GM12878 (cell line): Measurements from ENCODE around the gene CHIT1. TPM values are rescaled to one million over a fixed set of nuclear protein-coding genes. Genes with fewer than 3 reads are reported as not detected.
A peak's percentile ranks its signal among the peaks of the same experiment; 100 is the strongest.

Experiments used
- ATAC-seq: fragments of 200-7000 bp; cut with Tn5 transposase; 3 replicates; pipeline ENCODE4 v1.9.1; 2020; ENCODE audit warnings: mild to moderate bottlenecking, moderate library complexity
- BruUV-seq: library from RNA; stranded (reverse); fragments of 400-500 nt; replicated peaks from 2 replicates; lab custom pipeline; 2021; lab: Mats Ljungman, UMichigan
- CTCF ChIA-PET: fragments of 300-600 bp; sonication (Branson Sonifier 250); formaldehyde crosslinking; extraction: SDS; loops from one replicate; lab custom pipeline; 2021; ENCODE audit warnings: inconsistent platforms; lab: Yijun Ruan, JAX
- POLR2A ChIA-PET: fragments of 350-600 bp; formaldehyde crosslinking; extraction: SDS; loops from one replicate; lab custom pipeline; 2021; ENCODE audit warnings: inconsistent platforms; lab: Charles Lee
- RAD21 ChIA-PET: fragments of 300-600 bp; sonication (Branson Sonifier 250); formaldehyde crosslinking; loops from one replicate; lab custom pipeline; 2023; ENCODE audit warnings: antibody characterized with exemption; ENCODE audit not compliant: unreplicated experiment; lab: Charles Lee
- SMC1A ChIA-PET: fragments of 300-600 bp; sonication (Branson Sonifier 250); formaldehyde crosslinking; loops from one replicate; lab custom pipeline; 2023; ENCODE audit not compliant: unreplicated experiment, uncharacterized antibody; lab: Charles Lee
- DNase-seq: peaks from one replicate; pipeline ENCODE4 v3.0.0-alpha.2; 2011; ENCODE audit warnings: low read depth, low spot score
- FAIRE-seq: peaks from 3 replicates; lab custom pipeline; 2011; peaks lifted over from hg19 to GRCh38; lab: Jason Lieb, UNC
- H2AFZ ChIP-seq: 2 replicates; pipeline ENCODE4 v1.6.0; 2011; ENCODE audit warnings: low read depth, low read length, control low read depth; ENCODE audit not compliant: control insufficient read depth
- H3K27ac ChIP-seq: 2 replicates; pipeline ENCODE4 v1.5.1; 2011; ENCODE audit warnings: control low read depth; ENCODE audit not compliant: control insufficient read depth, insufficient read depth
- H3K27me3 ChIP-seq, 2 experiments: replicated peaks in 1 of 2; 2 replicates each; pipeline versions ENCODE4 v1.6.0 to v1.6.1; 2011; ENCODE audit warnings: low read length in 1 of 2; ENCODE audit not compliant: control insufficient read depth in 2 of 2, insufficient read depth in 2 of 2
- H3K36me3 ChIP-seq, 2 experiments: 2 replicates each; pipeline ENCODE4 v1.5.1; 2011; ENCODE audit warnings: low read length in 1 of 2; ENCODE audit not compliant: control insufficient read depth in 2 of 2, insufficient read depth in 2 of 2
- H3K4me1 ChIP-seq: 2 replicates; pipeline ENCODE4 v1.6.1; 2011; ENCODE audit warnings: mild to moderate bottlenecking, low read length, moderate library complexity, mixed read lengths; ENCODE audit not compliant: control insufficient read depth, insufficient read depth
- H3K4me2 ChIP-seq: 2 replicates; pipeline ENCODE4 v1.6.0; 2011; ENCODE audit warnings: control low read depth; ENCODE audit not compliant: control insufficient read depth, insufficient read depth
- H3K4me3 ChIP-seq: fragments of 200-600 bp; sonication (generic); 2 replicates; pipeline ENCODE4 v1.5.1; 2016
- H3K79me2 ChIP-seq: 2 replicates; pipeline ENCODE4 v1.6.0; 2011; ENCODE audit warnings: low read length; ENCODE audit not compliant: control insufficient read depth, insufficient read depth
- H3K9ac ChIP-seq: 2 replicates; pipeline ENCODE4 v1.8.0; 2011; ENCODE audit warnings: low read length, control low read depth, mixed read lengths; ENCODE audit not compliant: control insufficient read depth, insufficient read depth
- H3K9me3 ChIP-seq: replicated peaks from 3 replicates; pipeline ENCODE4 v1.5.1; 2011; ENCODE audit warnings: mild to moderate bottlenecking, low read length; ENCODE audit not compliant: control insufficient read depth, insufficient read depth
- H4K20me1 ChIP-seq: 2 replicates; pipeline ENCODE4 v1.6.0; 2011; ENCODE audit not compliant: control insufficient read depth, insufficient read depth
- ASH2L ChIP-seq: fragments of 300-600, 200-600 bp; sonication (generic); IDR thresholded peaks from 2 replicates; pipeline ENCODE4 v1.6.1; 2017; ENCODE audit warnings: low read depth, mild to moderate bottlenecking, borderline replicate concordance
- CTCF ChIP-seq, 3 experiments: IDR thresholded peaks in 2 of 3; conservative IDR thresholded peaks in 1 of 3; 2 replicates each; pipeline ENCODE4 v1.5.1; 2011; ENCODE audit warnings: low read depth in 3 of 3, low read length in 3 of 3, mild to moderate bottlenecking in 3 of 3, control low read depth in 2 of 3, moderate library complexity in 2 of 3, inconsistent platforms in 1 of 3, mixed read lengths in 1 of 3; ENCODE audit not compliant: control insufficient read depth in 2 of 3, insufficient read depth in 1 of 3; ENCODE audit errors: extremely low read depth in 1 of 3
- HDGF ChIP-seq: fragments of 450-650 bp; IDR thresholded peaks from 2 replicates; pipeline ENCODE4 v1.6.1; 2016; ENCODE audit warnings: antibody characterized with exemption
- LARP7 ChIP-seq: fragments of 450-650 bp; IDR thresholded peaks from 2 replicates; pipeline ENCODE4 v1.6.1; 2017; ENCODE audit warnings: mild to moderate bottlenecking
- NRF1 ChIP-seq: conservative IDR thresholded peaks from 2 replicates; pipeline ENCODE4 v1.6.1; 2011; ENCODE audit warnings: mild to moderate bottlenecking, low read depth, low read length, improper control_type of control experiment
- RAD21 ChIP-seq: IDR thresholded peaks from 2 replicates; pipeline ENCODE4 v1.6.1; 2011; ENCODE audit warnings: mild to moderate bottlenecking, low read depth, low read length, moderate library complexity; ENCODE audit not compliant: insufficient read depth
- SMARCA5 ChIP-seq: fragments of 450-650 bp; IDR thresholded peaks from 2 replicates; pipeline ENCODE4 v1.6.1; 2017; ENCODE audit warnings: mild to moderate bottlenecking
- SMC3 ChIP-seq: IDR thresholded peaks from 2 replicates; pipeline ENCODE4 v1.6.1; 2011; ENCODE audit warnings: low read length, improper control_type of control experiment, borderline replicate concordance
- TAF1 ChIP-seq: IDR thresholded peaks from 2 replicates; pipeline ENCODE4 v1.6.1; 2011; ENCODE audit warnings: mild to moderate bottlenecking, low read depth, low read length, borderline replicate concordance
- YY1 ChIP-seq: IDR thresholded peaks from 2 replicates; pipeline ENCODE4 v1.6.1; 2011; ENCODE audit warnings: low read depth, mild to moderate bottlenecking, low read length
- WGBS: methylation state at CpG from one replicate; pipeline ENCODE4 v1.1.6; 2016; ENCODE audit warnings: low lambda C conversion rate; ENCODE audit not compliant: insufficient replicate concordance, insufficient coverage; ENCODE audit errors: missing lambda C conversion rate; 5-methylcytosine and 5-hydroxymethylcytosine counted together
- in situ Hi-C: fragments of 300-500 bp; cut with MboI; formaldehyde crosslinking; loops from 9 replicates; pipeline ENCODE4 v1.14.3; 2018; ENCODE audit warnings: mixed read lengths
- intact Hi-C: fragments of 100-400 bp; cut with micrococcal nuclease; formaldehyde crosslinking; loops from one replicate; pipeline ENCODE4 v1.14.2; 2022; ENCODE audit not compliant: unreplicated experiment
- polyA plus RNA-seq, 11 experiments: library from polyadenylated mRNA; depleted of rRNA in 4 of 11; unstranded in 6 of 11; stranded (reverse) in 5 of 11; fragments of >200 nt; fragmentation: Nextera tagmentation in 4 of 11; fragmentation: Illumina TruSeq in 1 of 11; extraction: Ambion mirVana in 4 of 11; extraction: Trizol in 1 of 11; gene quantifications; 1 replicate in 1 of 11; 2 replicates in 10 of 11; pipeline versions ENCODE4 v1.2.1 to v1.2.3, GENCODE V29; 2011 to 2016; ENCODE audit warnings: inconsistent platforms in 2 of 11, missing spikeins in 2 of 11, low read depth in 1 of 11
- total RNA-seq, 4 experiments: library from RNA; depleted of rRNA in 3 of 4; stranded (reverse); fragments of >200 nt in 3 of 4; fragmentation: Illumina TruSeq in 1 of 4; extraction: Trizol in 1 of 4; gene quantifications; 2 replicates each; pipeline versions ENCODE4 v1.2.1 to v1.2.3, GENCODE V29; 2013 to 2021

CHIT1 gene
- total and polyA plus RNA-seq, 10 of the 15 experiments (the other 5 are each of a cell fraction or from before 2014, with no cell fraction given): 0.02 to 2.1 (median 0.76) TPM

DNA sequence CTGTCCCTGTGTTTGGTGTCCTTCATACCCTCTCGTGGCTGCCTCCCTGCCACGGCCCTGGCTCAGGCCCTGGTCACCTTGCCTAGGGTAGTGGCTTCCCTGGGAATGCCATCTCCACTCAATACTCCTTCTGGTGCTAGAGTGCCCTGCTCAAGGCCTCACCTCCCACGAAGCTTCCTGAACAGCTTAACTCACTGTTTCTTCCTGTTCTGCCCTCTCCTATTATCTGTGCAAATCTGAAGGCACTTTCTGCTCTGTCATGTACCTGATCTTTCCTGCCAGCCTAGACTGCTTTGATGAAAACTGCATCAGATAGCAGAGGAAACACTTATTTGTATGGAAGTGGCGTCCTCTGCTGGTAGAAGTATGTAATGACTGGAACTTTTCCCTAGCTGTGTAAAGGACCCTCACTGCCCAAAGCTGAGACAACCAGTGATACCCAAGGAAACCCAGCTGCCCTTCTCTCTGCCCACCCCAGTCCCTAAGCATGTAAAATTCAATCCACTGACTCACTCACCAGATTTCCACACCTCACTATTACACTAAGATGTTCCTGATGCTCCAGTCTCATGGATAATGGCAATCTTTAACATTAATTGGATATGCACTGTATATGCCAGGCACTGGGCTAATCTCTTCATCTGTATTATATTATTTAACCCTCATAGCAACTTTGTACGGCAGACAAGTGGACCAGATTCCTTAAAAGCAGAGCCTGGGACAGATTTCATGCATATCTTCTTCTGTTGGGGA lies 39.6 kb upstream of the CHIT1 start:
- Histone ChIP-seq H4K20me1 (no peaks in the 10 kb centered on the region), H3K4me3 (no peak overlapping the region), H3K36me3 (no peaks in the 10 kb centered on the region), H2AFZ (no peak overlapping the region), H3K4me1 (peaks cover 15% of the 10 kb centered on the region; the same call in 1 of the 2 replicates), H3K27ac (no peak overlapping the region), H3K4me2 (no peak overlapping the region), H3K79me2 (peaks cover 7% of the 10 kb centered on the region), H3K9me3 (no peaks in the 10 kb centered on the region), H3K27me3 (no peaks in the 10 kb centered on the region), H3K9ac (no peak overlapping the region)
- WGBS: 6% methylated on average over 5 of the region's 5 CpGs
- ATAC-seq (peak; percentile 28), DNase-seq (no peak), FAIRE-seq (peak; percentile 52)
- ChIA-PET SMC1A (interaction anchor here (0.6 to 30.2 kb wide), 28 partner anchors 15 to 301 kb away, joined by 3 to 590 read pairs (median 4); partner anchors contain the start of genes BTG2 and MYOG), POLR2A (interaction anchor here (0.6 to 1.3 kb wide), 4 partner anchors 40 to 172 kb away, joined by 3 to 4 read pairs (median 4); no protein-coding TSS in a partner anchor), CTCF (interaction anchor here (0.5 to 15.2 kb wide), 55 partner anchors 14 to 541 kb away, joined by 3 to 854 read pairs (median 5); partner anchors contain the start of genes BTG2, MYOG, OPTC and PRELP), RAD21 (interaction anchor here (0.6 to 30.0 kb wide), 16 partner anchors 17 to 244 kb away, joined by 3 to 501 read pairs (median 12); partner anchors contain the start of gene BTG2)
- BruUV-seq: no TSS peak
- TF ChIP-seq NRF1 (no peak), TAF1 (no peak), CTCF (IDR thresholded peaks at IDR 0.05 in 2 of 3, conservative IDR thresholded peaks at IDR 0.05 in 1 of 3; ENCODE audit: control insufficient read depth in 2 of 3, extremely low read depth in 1 of 3, insufficient read depth in 1 of 3, low read depth in 3 of 3, low read length in 3 of 3) (peak; percentile 92 to 98 (median 93); a peak in 5 of 6 replicates), YY1 (0 out of 2 replicates have a peak, but pooled peaks have one; percentile 16), LARP7 (0 out of 2 replicates have a peak, but pooled peaks have one; percentile 52), ASH2L (no peak), SMC3 (peak; percentile 77), SMARCA5 (peak; percentile 57; the same call in 1 of the 2 replicates), RAD21 (peak; percentile 77), HDGF (0 out of 2 replicates have a peak, but pooled peaks have one; percentile 44)
- in situ Hi-C loops (no loop called here), intact Hi-C loops (loop anchor here (2.0 to 5.0 kb wide), 2 partner anchors 97 to 230 kb away; no protein-coding TSS in a partner anchor)
